ENCODE data around the gene KLHL24.

DNA sequence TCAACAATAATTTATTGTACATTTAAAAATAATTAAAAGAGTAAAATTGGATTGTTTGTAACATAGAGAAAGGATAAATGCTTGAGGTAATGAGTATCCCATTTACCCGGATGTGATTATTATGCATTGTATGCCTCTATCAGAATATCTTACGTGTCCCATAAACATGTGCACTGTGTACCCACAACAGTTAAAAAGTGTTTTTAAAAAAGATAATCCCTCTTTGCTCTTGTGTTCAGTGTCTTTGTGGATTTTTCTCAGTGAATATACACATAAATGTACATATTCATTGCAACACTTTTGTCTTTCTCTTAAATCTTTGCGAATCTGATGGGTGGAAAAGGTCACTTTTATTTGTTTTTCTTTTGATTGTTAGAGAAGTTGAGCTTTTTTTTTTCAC is 82.6 kb downstream of the KLHL24 start:
- TF ChIP-seq, protein P1, sequence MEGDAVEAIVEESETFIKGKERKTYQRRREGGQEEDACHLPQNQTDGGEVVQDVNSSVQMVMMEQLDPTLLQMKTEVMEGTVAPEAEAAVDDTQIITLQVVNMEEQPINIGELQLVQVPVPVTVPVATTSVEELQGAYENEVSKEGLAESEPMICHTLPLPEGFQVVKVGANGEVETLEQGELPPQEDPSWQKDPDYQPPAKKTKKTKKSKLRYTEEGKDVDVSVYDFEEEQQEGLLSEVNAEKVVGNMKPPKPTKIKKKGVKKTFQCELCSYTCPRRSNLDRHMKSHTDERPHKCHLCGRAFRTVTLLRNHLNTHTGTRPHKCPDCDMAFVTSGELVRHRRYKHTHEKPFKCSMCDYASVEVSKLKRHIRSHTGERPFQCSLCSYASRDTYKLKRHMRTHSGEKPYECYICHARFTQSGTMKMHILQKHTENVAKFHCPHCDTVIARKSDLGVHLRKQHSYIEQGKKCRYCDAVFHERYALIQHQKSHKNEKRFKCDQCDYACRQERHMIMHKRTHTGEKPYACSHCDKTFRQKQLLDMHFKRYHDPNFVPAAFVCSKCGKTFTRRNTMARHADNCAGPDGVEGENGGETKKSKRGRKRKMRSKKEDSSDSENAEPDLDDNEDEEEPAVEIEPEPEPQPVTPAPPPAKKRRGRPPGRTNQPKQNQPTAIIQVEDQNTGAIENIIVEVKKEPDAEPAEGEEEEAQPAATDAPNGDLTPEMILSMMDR (conservative IDR thresholded peaks at IDR 0.05 in 1 of 2, IDR thresholded peaks at IDR 0.05 in 1 of 2; ENCODE audit: low read depth in 1 of 2, low read length in 2 of 2): no peak
- no peak for TF ChIP-seq EZH2 (IDR thresholded peaks at IDR 0.05; ENCODE audit: low read length, missing control alignments)

All from fibroblast of lung (primary cell).